HG02938 (cell line): ENCODE measurements around the gene ACSM3.
A peak's percentile ranks its signal among the peaks of the same experiment; 100 is the strongest.
"Not testable (repeated sequence)": the region's sequence is repeated elsewhere in the genome, so short reads cannot be mapped to it uniquely, and the experiment has no call there.

Source experiments
- ATAC-seq: cut with Tn5 transposase; IDR thresholded peaks from one replicate; pipeline ENCODE4 v1.9.1; 2021; ENCODE audit warnings: mild to moderate bottlenecking, moderate library complexity; ENCODE audit not compliant: unreplicated experiment

Gene ACSM3

GRCh38 chr16:20763461-20764232, at the start of gene ACSM3:
Gene ACSM3 (plus strand): TSS chr16:20764014. CDS start chr16:20770035, 6,021 bp downstream.
- ATAC-seq, result peak; percentile 97

GRCh38 chr16:20717718-20718117, 46.1 kb upstream of the ACSM3 start:
- ATAC-seq, result not testable (repeated sequence)

DNA sequence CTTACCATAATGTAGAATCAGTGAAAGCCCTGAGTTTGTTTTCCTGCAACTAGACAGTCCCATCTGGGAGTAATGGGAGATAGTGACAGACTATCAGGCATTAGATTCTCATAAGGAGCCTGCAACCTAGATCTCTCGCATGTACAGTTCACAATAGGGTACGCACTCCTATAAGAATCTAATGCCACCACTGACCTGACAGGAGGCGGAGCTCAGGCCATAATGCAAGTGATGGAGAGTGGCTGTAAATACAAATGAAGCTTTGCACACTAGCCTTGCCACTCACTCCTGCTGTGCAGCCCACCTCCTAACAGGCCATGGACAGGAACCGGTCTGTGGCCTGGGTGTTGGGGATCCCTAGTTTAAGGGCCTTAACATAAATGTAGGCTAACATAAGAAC, 43.6 kb upstream of the ACSM3 start:
- no peak for ATAC-seq

DNA sequence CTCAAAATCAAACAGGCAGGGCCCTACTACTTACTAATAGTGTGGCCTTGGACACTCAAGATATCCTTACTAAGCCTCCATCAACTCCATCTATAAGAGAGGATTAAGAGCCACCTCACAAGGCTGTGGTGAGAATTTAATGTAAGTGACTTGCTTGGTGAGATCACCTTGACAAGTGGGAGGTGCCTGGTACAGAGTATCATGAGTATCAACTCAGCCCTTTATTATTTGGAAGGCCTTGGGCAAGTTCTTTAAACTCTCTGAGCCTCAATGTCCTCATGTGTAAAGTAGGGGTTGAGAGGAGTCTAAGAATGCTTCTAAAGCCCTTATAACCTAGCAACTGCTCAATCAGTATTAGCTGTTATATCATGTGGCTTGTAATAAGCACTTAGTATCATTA, 37.2 kb upstream of the ACSM3 start:
- ATAC-seq, result no peak

GRCh38 chr16:20727181-20727580, 36.6 kb upstream of the ACSM3 start:
- no peak for ATAC-seq

GRCh38 chr16:20729141-20729540, 34.7 kb upstream of the ACSM3 start:
- ATAC-seq, result no peak

DNA sequence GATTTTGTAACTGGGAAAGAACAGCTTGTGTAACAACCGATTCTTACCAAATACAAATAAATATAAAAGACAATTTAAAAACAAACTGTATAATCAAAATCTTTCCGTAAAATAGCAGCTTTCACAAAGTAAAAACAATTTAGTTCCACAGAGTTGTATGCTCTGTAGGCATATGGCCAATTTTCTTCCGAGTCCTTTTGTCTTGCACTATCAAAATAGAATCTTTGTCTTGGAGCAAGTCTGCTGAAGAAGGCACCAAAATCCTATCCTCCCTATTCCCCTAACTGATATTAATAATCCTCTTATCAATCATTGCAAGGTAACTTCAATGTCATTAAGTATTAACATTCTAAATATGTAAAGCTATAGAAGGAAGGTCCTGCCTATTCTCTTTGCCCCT, 29.8 kb upstream of the ACSM3 start:
- no peak for ATAC-seq

- ATAC-seq, result no peak
These were observed 29.0 kb upstream of the ACSM3 start for GRCh38 chr16:20734782-20735181.

GRCh38 chr16:20735490-20735889, 28.3 kb upstream of the ACSM3 start:
- no peak for ATAC-seq

GRCh38 chr16:20740007-20740883, 23.6 kb upstream of the ACSM3 start:
- no peak for ATAC-seq

DNA sequence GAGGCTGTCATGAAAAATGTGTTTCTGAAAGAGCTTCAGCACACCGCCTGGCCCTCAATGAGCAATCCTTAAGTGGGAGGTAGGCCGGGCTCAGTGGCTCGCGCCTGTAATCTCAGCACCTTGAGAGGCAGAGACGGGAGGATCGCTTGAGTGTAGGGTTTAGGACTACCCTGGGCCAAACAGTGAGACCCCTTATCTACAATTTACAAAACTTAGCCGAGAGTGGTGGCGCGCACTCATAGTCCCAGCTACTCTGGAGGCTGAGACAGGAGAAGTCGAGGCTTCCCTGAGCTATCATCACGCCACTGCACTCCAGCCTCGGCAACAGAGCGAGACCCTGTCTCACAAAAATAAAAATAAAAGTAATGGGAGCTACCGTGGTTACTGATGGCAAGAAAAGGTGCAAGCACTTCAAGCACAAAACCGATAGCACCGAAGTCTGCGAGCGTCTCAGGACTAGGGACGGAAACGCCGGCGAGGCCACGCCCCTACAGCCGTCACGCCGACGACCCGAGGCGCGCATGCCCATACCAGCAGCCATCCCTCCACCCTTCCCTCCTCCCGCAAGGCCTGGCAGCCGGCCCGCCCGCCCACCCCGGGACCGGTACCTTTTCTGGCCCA, 22.8 kb upstream of the ACSM3 start:
- ATAC-seq, result peak; percentile 69

DNA sequence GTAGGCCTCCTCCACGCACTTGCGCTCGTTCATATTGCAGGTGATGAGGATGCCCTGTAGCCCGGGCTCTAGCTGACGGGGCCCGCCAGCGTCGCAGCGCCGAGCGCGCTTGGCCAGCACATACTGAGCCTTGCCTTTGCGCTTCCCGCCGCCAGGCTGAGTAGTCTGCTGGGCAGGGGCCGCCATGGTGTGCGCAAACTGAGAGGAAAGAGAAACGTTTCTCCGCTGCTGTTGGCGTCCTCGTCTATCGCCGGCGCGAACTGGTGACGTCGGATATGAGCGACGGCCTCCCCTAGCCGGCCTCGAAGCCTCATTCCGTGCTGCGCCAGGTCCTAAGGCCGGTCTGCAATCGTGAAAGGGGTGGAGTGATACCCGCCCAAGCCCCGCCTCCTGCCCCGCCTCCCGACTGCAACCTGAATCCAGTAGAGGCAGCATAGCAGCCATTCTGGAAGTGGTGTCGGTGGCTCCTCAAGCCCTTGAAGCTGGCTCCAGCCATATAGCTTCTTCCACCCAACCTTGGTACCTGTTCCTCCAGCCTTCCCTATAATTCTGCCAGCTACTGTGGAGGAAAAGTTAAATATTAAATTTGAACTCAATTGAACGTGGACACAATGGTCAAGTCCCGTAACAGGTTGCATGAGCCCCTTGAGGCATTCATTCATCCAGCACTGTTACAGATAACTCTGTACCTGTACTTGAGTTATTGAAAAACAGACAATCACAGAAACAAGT, 22.1 kb upstream of the ACSM3 start, which contains the start of gene THUMPD1:
Gene THUMPD1 (minus strand): TSS at position 265 of the 732 bp plus-strand sequence. CDS start 79 bp downstream, at position 186.
- ATAC-seq, result peak; percentile 79

GRCh38 chr16:20743591-20743990, 20.2 kb upstream of the ACSM3 start:
- no peak for ATAC-seq

DNA sequence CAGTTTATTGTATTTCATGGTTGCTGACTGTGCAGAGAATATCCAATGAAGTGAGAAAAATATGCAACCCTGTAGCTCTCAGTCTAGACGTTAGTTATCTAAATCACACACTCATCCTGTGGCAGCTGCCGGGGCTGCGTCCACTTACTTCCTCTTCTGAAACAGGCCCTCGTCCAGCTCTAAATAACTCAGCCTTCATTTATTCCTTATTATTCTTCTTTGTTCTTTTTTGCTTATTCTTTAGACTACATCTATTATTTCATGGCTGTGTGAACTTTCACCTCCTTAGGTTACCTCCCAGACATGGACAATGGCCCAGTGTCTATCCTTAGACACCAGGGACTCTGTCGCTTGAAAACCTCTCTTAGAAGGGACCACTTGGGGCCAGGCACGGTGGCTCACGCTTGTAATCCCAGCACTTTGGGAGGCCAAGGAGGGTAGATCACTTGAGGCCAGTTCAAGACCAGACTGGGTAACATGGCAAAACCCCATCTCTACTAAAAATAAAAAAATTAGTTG, 18.8 kb upstream of the ACSM3 start:
- ATAC-seq, result no peak

GRCh38 chr16:20746461-20746860, 17.4 kb upstream of the ACSM3 start:
- no peak for ATAC-seq

DNA sequence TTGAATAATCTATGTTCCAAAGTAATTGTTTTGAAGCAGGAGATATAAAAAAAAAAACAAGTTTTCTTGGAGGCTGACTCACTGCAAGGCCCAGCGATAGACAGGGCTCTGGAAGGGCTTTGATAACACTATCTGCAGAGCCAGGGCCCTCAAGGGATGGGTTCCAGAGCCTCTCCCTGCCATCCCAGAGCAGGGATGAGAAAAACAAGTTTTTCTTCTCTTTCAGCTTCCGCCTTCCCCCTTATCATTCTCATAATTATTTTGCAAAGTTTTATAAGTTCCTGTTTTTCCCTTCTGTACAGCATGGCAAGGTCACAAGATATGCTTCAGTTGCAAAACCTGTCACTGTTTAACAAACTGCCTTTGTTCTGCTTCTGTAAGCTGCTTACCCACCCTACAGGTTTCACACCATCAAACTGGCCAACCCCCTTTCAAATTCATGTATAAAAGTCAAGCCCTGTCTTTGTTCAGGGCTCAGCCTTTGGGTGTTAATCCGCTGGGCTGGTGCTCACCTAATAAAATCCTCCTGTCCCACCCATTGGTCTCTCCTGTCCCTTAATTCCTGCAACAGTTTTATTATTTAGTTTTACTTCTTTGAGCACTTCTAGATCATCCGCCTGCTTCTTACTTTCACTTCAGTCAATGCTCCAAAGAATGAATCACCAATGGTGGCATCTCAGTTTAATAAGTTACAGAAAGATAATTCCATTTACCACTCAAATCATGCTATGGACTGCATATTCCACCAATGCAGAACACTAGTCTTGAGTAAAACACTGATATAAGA, 16.6 kb upstream of the ACSM3 start:
- no peak for ATAC-seq

GRCh38 chr16:20749474-20749873, 14.3 kb upstream of the ACSM3 start:
- ATAC-seq, result no peak

DNA sequence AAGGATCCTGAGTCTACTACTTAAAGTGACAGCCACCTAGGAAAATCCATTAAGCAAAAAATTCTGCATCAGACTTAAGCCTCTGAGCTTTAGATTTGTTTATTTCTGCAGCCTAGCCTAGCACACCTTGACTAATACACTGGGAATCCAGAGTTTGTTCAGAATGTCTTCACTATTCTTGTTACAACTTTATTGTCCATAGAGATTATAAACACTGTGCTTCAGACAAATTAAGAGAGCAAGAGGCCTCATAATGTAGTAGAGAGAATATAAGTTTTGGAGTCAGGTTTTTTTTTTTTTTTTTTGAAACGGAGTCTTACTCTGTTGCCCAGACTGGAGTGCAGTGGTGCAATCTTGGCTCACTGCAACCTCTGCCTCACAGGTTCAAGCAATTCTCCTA, 13.3 kb upstream of the ACSM3 start:
- ATAC-seq, result no peak

- no peak for ATAC-seq
These were observed 10.1 kb upstream of the ACSM3 start for GRCh38 chr16:20753727-20754126.

DNA sequence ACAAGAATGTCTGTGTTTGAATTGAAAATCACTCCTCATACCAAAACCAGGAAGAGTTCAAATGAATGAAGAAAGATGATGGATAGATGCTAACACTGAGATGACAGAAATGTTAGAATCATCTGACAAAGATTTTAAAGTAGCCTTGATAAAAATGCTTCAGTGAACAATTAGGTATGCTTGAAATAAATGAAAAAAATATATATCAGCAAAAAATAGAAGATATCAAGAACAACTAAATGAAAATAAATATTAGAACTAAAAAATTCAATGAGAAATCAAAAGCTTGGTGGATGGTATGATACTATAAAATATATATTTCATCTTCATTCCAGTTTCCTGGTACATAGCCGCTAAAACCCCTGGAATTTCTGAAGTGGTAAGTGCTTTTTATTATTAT, 8.6 kb upstream of the ACSM3 start:
- ATAC-seq, result no peak
